NCI-H1092 treated with DMSO at 0.1 percent for 48 hours (cell line): ENCODE measurements around the gene GRM3.

Experiments used
- DNase-seq: peaks from one replicate; lab custom pipeline; 2025; lab: John Stamatoyannopoulos, UW

The GRM3 gene

DNA sequence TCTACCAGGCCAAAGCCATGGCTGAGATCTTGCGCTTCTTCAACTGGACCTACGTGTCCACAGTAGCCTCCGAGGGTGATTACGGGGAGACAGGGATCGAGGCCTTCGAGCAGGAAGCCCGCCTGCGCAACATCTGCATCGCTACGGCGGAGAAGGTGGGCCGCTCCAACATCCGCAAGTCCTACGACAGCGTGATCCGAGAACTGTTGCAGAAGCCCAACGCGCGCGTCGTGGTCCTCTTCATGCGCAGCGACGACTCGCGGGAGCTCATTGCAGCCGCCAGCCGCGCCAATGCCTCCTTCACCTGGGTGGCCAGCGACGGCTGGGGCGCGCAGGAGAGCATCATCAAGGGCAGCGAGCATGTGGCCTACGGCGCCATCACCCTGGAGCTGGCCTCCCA is 142.7 kb downstream of the GRM3 start:
- DNase-seq: no peak

DNA sequence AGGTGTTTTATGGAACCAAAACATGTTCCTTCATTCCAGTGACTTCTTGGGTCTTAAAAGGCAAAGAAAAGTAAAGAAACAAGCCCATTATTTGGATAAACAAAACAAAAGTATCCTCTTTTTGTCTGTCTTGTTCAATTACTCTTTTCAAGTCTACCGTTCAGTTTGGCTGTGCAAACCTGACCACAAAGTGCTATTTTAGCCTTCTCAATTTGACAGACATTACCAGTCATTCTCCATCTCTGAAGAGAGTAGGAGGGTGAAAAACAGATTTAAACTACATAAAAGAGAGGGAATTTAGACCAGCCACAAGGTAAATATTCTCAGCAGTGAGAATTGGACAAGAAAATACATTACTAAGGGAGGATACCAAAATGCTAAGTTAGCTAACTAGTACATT is 145.2 kb downstream of the GRM3 start:
- no peak for DNase-seq

- no peak for DNase-seq
Observed at GRCh38 chr7:86790383-86790782, 146.7 kb downstream of the GRM3 start.

DNA sequence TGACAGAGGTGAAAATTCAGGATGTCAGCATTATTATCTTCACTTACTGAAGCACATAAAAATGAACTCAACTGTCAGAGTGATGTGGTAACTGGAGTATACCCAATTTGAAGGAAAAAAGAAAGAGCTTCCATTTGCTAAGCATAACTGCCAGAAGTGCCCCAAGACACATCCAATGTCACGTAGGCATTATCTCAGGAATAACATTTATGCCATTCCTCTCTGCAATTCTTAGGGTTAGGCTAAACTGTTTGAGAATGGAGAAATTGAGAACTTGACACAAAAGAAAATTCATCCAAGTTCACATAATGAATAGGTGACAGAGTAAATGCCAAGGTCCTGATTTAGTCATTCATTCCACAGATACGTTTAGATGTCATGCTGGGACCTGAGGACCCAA is 148.6 kb downstream of the GRM3 start:
- no peak for DNase-seq

- no peak for DNase-seq
Observed at GRCh38 chr7:86793136-86793535, 149.4 kb downstream of the GRM3 start.

DNA sequence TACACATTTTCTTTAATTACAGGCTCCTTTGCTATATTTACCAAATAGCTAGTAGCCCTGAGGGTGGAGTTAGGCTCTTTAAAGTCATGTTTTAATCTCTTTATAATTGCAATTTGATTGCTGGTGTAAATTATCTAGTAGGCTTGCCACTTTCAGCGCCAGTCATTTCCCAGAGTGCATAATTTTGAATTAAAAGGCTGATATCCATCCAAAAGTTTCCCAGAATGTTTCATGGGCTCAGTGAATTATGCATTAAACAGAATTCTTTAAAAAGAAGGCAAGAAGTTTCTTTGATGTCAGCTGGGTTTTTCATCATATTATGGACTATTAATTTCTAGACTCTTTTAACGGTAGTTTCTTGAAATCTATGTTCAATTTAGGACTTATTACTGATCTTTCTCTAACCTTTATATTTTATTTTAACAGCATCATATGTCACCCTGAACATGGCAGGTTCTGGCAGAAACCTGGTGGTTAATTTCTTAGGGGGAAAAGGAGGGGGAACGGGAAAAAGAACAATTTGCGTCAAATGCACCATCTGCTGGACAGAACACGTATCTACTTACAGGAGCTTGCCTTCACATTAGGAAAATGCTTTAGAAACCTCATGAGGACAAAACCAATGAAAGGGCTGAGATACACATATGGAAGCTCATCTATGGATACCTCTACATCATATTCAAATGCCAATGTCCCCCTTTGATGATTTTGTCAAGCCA is 171.1 kb downstream of the GRM3 start:
- peak; percentile 79 for DNase-seq

- DNase-seq: no peak
Observed at GRCh38 chr7:86815556-86815955, 171.8 kb downstream of the GRM3 start.

DNA sequence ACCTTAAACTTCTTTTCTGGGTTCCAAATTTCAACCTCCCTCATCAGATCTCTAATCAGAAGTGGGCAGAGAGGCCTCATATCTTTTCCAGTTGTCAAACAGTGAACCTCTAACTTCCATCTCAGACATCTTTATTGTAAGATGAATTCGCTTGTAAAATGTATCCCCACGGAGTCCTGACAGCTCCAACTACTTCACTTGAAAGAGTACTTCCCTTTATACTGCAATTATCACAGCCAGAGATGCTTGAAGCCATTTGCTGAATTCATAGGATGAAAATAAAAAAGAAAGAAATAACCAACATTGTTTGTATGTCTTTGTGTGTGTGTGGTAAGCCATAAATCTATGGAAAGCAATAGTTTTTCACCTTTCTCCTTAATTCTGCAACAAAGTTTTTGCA is 175.2 kb downstream of the GRM3 start:
- no peak for DNase-seq

DNA sequence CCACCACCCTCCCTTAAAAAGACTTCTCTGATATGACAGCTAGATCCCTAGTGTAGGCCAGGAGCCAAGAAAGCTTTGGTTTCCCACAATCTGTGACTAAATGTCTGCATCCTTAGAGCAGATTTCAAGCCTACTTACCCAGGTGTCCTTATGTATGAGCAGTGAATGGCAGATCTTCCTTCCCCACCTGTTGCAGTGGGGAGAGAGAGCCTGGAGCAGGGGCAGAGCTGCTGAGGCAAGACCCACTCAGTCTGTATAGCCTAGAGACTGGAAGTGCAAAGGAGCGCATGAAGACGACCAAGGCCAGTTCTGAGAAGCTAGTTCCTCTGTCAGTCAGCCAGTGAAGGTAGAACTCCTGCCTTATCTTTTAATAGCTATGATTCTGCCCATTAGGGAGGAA is 180.1 kb downstream of the GRM3 start:
- no peak for DNase-seq

DNA sequence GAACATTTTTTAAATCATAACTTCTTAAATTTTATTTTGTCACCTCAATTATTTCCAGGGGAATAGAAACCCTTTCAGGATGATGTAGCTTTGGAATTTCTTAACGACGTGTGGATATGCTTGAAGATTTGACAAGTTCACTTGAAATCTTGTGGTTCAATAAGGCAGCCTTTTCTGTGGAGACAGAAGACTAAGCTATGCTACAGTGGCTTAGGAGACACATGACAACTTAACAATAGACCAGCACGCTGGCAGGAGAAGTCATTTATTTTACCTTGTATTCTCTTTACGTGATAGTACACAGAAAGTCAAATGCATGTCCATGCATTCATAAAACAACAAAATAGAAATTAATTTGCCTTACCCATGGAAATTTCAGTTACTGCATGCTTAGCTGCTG is 181.6 kb downstream of the GRM3 start:
- no peak for DNase-seq

GRCh38 chr7:86826948-86827347 is 183.2 kb downstream of the GRM3 start:
- no peak for DNase-seq

GRCh38 chr7:86833360-86833759 is 189.7 kb downstream of the GRM3 start:
- peak; percentile 83 for DNase-seq

- no peak for DNase-seq
Observed at GRCh38 chr7:86837235-86837634, 193.5 kb downstream of the GRM3 start.

DNA sequence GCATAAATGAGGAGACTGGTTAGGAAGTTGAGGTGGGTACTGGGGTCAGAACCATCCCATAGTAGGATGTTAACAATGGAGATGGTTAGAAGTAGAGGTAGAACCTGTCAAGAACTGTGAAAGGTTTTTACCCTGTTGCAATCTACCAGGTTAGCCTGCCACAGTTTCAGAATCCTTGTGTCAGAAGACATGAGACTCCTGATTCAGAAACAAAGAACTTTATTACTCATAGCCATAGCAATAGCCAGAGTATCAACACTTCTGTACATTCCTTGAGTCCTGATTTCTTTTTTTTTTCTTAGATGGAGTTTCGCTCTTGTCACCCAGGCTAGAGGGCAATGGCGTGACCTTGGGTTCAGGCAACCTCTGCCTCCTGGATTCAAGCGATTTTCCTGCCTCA is 200.9 kb downstream of the GRM3 start:
- no peak for DNase-seq

- peak; percentile 76 for DNase-seq
Observed at GRCh38 chr7:86846494-86847190, 202.9 kb downstream of the GRM3 start.

- DNase-seq: no peak
Observed at GRCh38 chr7:86848226-86848625, 204.5 kb downstream of the GRM3 start.

DNA sequence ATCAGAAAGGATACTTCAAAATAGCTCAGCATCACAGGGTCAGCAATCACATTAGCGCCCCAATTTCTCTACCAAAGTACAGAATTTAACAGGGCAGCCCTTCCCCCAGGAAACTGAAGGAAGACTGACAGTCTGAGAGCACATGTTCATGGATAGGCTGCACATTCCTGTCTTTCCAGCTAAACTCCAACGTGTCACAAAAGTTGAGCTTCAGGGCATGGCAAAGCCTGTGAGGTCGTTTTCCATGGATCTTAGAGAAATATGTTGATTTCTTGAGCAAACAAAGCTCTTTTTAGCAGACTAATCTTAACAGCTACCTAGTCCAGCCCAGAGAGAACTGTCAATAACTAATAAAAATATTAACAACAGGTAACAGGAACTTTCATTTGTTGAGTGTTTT is 207.9 kb downstream of the GRM3 start:
- no peak for DNase-seq

DNA sequence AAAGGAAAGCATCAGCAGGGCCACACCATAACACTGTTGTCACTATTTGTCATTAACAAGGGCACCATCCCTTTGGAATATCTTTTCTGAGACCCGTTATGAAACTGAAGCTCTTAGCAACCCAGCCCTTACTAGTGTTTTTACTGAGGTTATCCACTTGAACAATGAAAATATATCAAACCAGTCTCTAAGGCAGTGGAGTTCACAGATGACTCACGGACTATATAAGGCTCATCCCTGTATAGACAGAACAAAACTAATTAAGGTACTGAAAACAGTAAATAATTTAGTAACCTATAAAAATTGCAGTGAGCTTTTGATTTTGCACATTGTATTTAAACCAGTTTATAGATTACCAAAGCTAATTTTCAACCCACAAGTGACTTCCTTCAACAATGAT is 219.7 kb downstream of the GRM3 start:
- no peak for DNase-seq

- no peak for DNase-seq
Observed at GRCh38 chr7:86867163-86867762, 223.6 kb downstream of the GRM3 start.

DNA sequence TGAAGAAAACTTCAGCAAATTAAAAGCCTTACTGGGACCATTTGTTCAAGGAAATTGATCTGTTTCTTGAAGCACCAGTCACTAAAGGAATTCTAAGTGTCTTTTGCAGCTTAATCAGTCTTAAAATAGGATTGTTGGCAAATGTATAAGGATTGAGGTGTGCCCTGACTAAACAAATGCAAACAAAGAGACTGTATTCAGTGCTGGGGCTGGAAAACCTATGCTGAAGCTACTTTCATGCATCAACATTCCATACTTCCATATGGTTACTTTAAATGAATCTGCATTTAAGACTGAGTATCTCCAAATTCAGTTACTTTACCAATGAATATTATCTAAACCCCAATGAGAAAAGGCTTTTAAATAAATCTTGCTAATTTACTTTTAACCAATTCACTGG is 232.4 kb downstream of the GRM3 start:
- no peak for DNase-seq

- DNase-seq: no peak
Observed at GRCh38 chr7:86884152-86884551, 240.4 kb downstream of the GRM3 start.

DNA sequence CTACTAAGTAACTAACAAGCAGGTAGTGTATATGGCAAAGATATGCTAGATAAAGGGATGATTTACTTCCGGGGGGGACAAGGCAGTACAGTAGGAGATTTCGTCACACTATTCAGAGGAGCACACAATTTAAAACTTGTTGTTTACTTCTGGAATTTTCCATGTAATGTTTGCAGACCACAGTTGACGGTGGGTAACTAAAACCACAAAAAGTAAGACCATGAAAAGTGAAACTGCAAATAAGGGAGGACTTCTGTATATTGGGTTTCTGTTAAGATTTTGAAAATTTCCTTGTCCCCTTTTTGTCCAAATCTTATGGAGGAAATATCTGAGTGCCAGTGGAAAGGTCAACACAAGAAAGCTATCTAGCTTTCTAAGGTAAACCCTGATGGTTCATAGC is 245.8 kb downstream of the GRM3 start:
- no peak for DNase-seq

GRCh38 chr7:86898171-86898570 is 254.5 kb downstream of the GRM3 start:
- no peak for DNase-seq

GRCh38 chr7:86900886-86901285 is 257.2 kb downstream of the GRM3 start:
- no peak for DNase-seq
